ENCODE data around the gene SLC12A2. TPM values are rescaled to one million over a fixed set of nuclear protein-coding genes. Genes with fewer than 3 reads are reported as not detected.
A peak's percentile ranks its signal among the peaks of the same experiment; 100 is the strongest.

SLC12A2 gene
- total RNA-seq, 1 donor from 2014 or later: 14.3 TPM

DNA sequence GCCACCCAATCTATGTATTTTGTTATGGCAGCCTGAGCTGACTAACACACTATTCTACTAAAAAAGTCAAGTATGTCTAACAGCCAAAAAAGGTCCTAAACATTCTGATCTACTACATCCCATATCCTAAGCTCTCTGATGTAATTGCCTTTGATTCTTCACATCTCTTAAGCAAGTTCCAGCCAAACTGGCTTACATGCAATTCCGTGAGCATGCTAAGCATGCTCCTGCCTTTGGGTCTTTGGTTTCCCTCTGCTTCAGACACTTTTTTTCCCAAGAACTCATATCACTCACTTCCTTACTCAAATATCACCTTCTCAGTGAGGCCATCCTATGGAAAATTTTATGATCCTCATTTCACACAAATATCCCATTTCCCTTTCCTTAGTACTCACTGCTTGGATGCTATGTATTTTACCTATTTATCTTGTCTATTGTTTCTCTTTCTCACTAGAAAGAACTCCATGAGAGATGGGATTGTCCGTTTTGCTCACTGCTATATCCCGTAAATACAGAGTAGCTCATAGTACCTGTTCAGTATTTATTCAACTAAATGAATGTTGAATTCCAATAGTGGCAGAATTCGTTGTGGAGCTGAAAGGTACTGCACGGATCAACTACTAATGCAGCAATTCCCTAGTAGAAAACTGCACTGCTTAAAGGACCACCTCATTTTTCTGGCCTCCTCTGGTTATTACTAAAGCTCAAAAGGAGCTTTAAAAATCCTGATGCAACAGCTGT, 2.3 kb upstream of the SLC12A2 start:
- DNase-seq (ENCODE audit: low read depth): no peak
- TF ChIP-seq, protein P1, sequence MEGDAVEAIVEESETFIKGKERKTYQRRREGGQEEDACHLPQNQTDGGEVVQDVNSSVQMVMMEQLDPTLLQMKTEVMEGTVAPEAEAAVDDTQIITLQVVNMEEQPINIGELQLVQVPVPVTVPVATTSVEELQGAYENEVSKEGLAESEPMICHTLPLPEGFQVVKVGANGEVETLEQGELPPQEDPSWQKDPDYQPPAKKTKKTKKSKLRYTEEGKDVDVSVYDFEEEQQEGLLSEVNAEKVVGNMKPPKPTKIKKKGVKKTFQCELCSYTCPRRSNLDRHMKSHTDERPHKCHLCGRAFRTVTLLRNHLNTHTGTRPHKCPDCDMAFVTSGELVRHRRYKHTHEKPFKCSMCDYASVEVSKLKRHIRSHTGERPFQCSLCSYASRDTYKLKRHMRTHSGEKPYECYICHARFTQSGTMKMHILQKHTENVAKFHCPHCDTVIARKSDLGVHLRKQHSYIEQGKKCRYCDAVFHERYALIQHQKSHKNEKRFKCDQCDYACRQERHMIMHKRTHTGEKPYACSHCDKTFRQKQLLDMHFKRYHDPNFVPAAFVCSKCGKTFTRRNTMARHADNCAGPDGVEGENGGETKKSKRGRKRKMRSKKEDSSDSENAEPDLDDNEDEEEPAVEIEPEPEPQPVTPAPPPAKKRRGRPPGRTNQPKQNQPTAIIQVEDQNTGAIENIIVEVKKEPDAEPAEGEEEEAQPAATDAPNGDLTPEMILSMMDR (conservative IDR thresholded peaks at IDR 0.05; ENCODE audit: low read depth, low read length): peak; percentile 31

GRCh38 chr5:128082551-128083032, 974 bp upstream of the SLC12A2 start:
- DNase-seq (ENCODE audit: low read depth): no peak
- peak overlapping the region; percentile 82 for H3K4me3 ChIP-seq (ENCODE audit: low read depth, low read length)
- TF ChIP-seq, protein P1 (conservative IDR thresholded peaks at IDR 0.05; ENCODE audit: low read depth, low read length): no peak

More for the DNA sequence above, 2.3 kb upstream of the SLC12A2 start:
- H3K4me3 ChIP-seq (ENCODE audit: low read depth, low read length): peak overlapping the region; percentile 82

DNA sequence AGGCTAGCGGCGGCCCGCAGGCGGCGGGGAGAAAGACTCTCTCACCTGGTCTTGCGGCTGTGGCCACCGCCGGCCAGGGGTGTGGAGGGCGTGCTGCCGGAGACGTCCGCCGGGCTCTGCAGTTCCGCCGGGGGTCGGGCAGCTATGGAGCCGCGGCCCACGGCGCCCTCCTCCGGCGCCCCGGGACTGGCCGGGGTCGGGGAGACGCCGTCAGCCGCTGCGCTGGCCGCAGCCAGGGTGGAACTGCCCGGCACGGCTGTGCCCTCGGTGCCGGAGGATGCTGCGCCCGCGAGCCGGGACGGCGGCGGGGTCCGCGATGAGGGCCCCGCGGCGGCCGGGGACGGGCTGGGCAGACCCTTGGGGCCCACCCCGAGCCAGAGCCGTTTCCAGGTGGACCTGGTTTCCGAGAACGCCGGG, 253 bp downstream of the SLC12A2 start:
- no peak for DNase-seq (ENCODE audit: low read depth)
- TF ChIP-seq, protein P1 (conservative IDR thresholded peaks at IDR 0.05; ENCODE audit: low read depth, low read length): no peak
- H3K4me3 ChIP-seq (ENCODE audit: low read depth, low read length): peak overlapping the region; percentile 82

DNA sequence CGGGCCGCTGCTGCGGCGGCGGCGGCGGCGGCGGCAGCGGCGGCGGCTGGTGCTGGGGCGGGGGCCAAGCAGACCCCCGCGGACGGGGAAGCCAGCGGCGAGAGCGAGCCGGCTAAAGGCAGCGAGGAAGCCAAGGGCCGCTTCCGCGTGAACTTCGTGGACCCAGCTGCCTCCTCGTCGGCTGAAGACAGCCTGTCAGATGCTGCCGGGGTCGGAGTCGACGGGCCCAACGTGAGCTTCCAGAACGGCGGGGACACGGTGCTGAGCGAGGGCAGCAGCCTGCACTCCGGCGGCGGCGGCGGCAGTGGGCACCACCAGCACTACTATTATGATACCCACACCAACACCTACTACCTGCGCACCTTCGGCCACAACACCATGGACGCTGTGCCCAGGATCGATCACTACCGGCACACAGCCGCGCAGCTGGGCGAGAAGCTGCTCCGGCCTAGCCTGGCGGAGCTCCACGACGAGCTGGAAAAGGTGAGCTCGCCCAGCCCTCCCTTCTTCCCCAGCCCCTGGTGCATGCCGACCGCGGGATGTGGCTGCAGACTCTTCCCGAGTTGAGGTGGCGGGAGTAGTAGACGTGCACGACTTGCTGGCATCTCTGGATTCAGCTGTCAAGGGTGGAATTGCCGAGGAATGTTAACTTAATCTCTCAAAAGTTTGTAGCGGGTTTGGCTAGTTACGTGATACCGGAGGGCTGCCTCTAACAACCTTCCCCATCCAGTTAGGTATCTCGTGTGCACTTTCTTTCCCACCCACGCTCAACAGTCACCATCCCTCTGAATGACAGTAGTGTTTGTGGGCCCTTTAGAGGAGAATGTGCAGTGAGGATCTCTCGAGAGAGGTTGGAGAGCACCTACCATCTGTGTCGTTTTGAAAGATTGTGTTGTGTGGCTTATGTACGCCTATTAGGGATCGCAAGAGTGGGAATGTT, 932 bp downstream of the SLC12A2 start:
- DNase-seq (ENCODE audit: low read depth): no peak
- peak overlapping the region; percentile 82 for H3K4me3 ChIP-seq (ENCODE audit: low read depth, low read length)
- TF ChIP-seq, protein P1 (conservative IDR thresholded peaks at IDR 0.05; ENCODE audit: low read depth, low read length): no peak

- DNase-seq (ENCODE audit: low read depth): no peak
- H3K4me3 ChIP-seq (ENCODE audit: low read depth, low read length): peak overlapping the region; percentile 82
- TF ChIP-seq, protein P1 (conservative IDR thresholded peaks at IDR 0.05; ENCODE audit: low read depth, low read length): no peak
Measured at GRCh38 chr5:128085413-128085812, 1.8 kb downstream of the SLC12A2 start.

- no peak for DNase-seq (ENCODE audit: low read depth)
- TF ChIP-seq, protein P1 (conservative IDR thresholded peaks at IDR 0.05; ENCODE audit: low read depth, low read length): no peak
- no peak overlapping the region for H3K4me3 ChIP-seq (ENCODE audit: low read depth, low read length)
Measured at GRCh38 chr5:128091579-128091978, 8.0 kb downstream of the SLC12A2 start.

All from epithelial cell of proximal tubule (primary cell).